ENCODE data around the gene PDZRN3.
"Not testable (repeated sequence)": the region's sequence is repeated elsewhere in the genome, so short reads cannot be mapped to it uniquely, and the experiment has no call there.

Gene PDZRN3

DNA sequence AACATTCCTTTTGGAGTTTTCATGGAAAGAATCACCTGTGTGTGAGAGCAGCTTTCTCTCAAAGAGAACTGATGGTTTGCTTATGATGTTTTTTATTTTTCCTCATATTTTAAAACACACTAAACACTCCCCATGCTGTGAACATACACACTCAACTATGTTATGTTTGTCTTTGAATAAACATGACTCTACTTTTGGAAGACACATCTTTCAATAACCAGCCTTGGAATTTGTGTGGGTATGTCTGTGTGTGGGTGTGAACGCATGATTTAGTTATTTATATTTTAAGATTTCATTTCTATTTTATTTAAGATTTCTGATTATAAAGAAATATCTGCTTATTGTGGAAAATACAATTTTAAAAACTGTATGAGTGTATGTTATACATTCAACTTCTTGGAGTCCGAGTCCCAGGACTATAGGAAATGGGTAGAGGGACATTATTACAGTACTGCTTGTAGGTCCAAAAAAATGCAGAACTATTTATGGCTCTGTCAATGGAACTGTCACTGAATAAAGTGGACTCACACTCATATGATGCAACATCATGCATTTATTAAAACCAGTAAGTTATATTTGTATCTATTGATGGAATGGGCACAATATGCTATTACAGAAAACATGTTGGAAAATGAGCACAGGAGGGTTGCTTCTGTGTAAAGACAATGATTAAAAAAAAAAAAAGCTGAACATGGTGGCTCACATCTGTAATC, 43.5 kb downstream of the PDZRN3 start:
- Histone ChIP-seq H3K9me3 (ENCODE audit: control insufficient read depth, low read length) (no peaks in the 10 kb centered on the region), H3K36me3 (ENCODE audit: control insufficient read depth, insufficient read depth, low read length) (no peaks in the 10 kb centered on the region), H3K27me3 (ENCODE audit: control insufficient read depth, insufficient read depth, low read length) (no peaks in the 10 kb centered on the region), H3K9ac (ENCODE audit: low read length) (no peak overlapping the region), H3K4me1 (ENCODE audit: control insufficient read depth, insufficient read depth, low read length) (no peaks in the 10 kb centered on the region), H3K4me3 (ENCODE audit: low read length) (no peak overlapping the region)

DNA sequence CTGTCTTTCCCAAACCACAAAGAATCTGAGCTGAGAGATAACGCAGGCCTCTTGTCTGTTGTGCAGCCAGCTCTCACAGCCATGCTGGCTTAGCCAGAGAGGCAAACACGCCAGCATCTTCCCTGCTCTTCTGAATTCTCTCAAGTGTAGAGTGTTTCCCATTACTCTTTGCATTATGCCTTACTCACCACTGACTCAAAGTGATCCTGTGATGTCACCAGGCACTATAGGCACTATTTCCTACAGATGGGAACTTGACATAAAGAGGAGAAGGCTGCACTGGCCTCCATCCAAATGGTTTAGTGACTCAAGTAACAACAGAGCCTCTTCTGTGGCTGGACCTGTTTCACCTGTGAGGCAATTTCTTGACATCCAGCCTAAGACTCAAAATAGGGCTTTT, 44.4 kb downstream of the PDZRN3 start:
- H3K9ac ChIP-seq (ENCODE audit: low read length), result no peak overlapping the region
- H3K4me1 ChIP-seq (ENCODE audit: control insufficient read depth, insufficient read depth, low read length), result no peaks in the 10 kb centered on the region
- H3K36me3 ChIP-seq (ENCODE audit: control insufficient read depth, insufficient read depth, low read length), result no peaks in the 10 kb centered on the region
- H3K4me3 ChIP-seq (ENCODE audit: low read length), result no peak overlapping the region
- no peaks in the 10 kb centered on the region for H3K27me3 ChIP-seq (ENCODE audit: control insufficient read depth, insufficient read depth, low read length)
- no peaks in the 10 kb centered on the region for H3K9me3 ChIP-seq (ENCODE audit: control insufficient read depth, low read length)

DNA sequence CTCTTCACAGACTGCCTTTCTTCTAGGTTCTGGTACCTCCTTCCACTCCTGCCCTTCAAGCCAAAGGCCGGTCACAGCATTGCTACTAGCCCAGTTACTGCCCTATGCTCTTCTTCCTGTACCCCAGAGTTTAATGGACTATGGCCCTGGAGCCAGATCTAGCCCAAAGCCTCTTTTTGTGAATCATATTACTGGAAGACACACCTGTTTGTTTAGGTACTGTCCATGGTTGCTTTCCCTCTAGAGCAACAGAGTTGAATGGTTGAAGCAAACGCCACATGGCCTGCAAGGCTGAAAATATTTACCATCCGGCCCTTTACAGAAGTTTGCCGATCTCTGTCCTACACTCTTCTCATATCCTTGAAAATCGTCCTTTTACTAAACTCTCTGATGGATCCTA, 47.0 kb downstream of the PDZRN3 start:
- H3K4me3 ChIP-seq (ENCODE audit: low read length), result no peak overlapping the region
- no peak overlapping the region for H3K9ac ChIP-seq (ENCODE audit: low read length)
- no peaks in the 10 kb centered on the region for H3K9me3 ChIP-seq (ENCODE audit: control insufficient read depth, low read length)
- no peaks in the 10 kb centered on the region for H3K27me3 ChIP-seq (ENCODE audit: control insufficient read depth, insufficient read depth, low read length)
- no peaks in the 10 kb centered on the region for H3K4me1 ChIP-seq (ENCODE audit: control insufficient read depth, insufficient read depth, low read length)
- H3K36me3 ChIP-seq (ENCODE audit: control insufficient read depth, insufficient read depth, low read length), result no peaks in the 10 kb centered on the region

DNA sequence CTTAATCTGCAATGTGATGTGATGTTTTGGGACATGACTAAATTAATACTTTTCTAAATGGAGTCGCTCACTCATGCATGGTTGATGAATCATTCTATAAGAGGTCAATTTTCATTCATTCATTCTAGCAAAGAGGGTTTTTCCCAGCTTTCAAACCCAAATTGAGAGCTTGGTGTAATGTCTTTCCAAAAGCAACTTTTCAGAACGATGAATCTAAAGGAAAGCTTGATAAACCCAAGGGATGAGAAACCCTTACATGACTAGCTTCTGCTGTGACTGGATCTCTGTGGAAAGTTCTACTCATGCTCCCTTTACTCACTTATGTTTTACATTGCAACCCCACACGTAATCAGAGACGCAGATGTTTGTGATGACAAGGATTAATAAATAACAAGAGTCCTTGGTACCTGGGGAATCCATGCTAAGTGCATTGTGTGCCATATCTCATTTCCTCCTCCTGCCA, 47.7 kb downstream of the PDZRN3 start:
- H3K27me3 ChIP-seq (ENCODE audit: control insufficient read depth, insufficient read depth, low read length), result no peaks in the 10 kb centered on the region
- no peak overlapping the region for H3K4me3 ChIP-seq (ENCODE audit: low read length)
- H3K4me1 ChIP-seq (ENCODE audit: control insufficient read depth, insufficient read depth, low read length), result no peaks in the 10 kb centered on the region
- no peaks in the 10 kb centered on the region for H3K9me3 ChIP-seq (ENCODE audit: control insufficient read depth, low read length)
- no peak overlapping the region for H3K9ac ChIP-seq (ENCODE audit: low read length)
- H3K36me3 ChIP-seq (ENCODE audit: control insufficient read depth, insufficient read depth, low read length), result no peaks in the 10 kb centered on the region

DNA sequence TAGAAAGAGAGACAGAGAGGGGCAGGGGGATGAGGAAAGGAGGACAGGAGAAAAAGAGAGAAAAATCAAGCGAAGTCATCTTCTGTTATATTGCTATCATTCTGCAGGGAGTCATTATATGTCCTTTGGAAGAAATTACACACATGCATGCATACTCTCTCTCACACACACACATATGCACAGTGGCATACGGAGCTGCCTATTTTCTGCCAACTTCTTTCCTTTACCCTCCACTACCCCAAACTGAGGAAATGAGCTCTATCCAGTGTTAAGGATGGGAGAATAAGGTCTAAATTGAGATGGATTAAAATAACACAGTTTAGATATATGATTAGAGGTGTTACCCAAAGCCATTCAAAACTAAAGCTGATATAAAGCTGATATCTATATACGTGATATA, 48.8 kb downstream of the PDZRN3 start:
- H3K4me1 ChIP-seq (ENCODE audit: control insufficient read depth, insufficient read depth, low read length), result no peaks in the 10 kb centered on the region

DNA sequence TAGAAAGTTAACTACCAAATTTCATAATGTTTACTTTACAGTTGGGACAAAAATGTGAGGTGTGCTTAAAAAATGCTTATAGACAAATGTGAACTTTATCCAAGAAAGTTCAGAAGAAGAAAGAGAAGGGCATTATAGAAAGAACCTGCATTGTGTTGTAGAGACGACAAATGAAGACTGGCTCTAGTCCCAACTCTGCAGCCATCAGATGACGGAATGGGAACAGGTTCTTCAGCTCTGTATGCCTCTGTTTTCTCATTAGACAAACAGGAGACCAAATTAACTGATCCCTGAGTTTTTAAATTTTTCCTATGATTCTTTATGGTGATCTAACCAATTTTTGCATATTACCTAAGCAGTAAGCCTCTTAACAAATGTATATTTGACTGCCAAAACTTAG, 49.2 kb downstream of the PDZRN3 start:
- Histone ChIP-seq H3K4me1 (ENCODE audit: control insufficient read depth, insufficient read depth, low read length) (no peaks in the 10 kb centered on the region), H3K9me3 (ENCODE audit: control insufficient read depth, low read length) (no peaks in the 10 kb centered on the region), H3K27me3 (ENCODE audit: control insufficient read depth, insufficient read depth, low read length) (no peaks in the 10 kb centered on the region), H3K9ac (ENCODE audit: low read length) (no peak overlapping the region), H3K36me3 (ENCODE audit: control insufficient read depth, insufficient read depth, low read length) (no peaks in the 10 kb centered on the region), H3K4me3 (ENCODE audit: low read length) (no peak overlapping the region)

More for the DNA sequence above, 48.8 kb downstream of the PDZRN3 start:
- H3K36me3 ChIP-seq (ENCODE audit: control insufficient read depth, insufficient read depth, low read length), result no peaks in the 10 kb centered on the region
- no peaks in the 10 kb centered on the region for H3K27me3 ChIP-seq (ENCODE audit: control insufficient read depth, insufficient read depth, low read length)
- H3K4me3 ChIP-seq (ENCODE audit: low read length), result no peak overlapping the region
- no peak overlapping the region for H3K9ac ChIP-seq (ENCODE audit: low read length)
- no peaks in the 10 kb centered on the region for H3K9me3 ChIP-seq (ENCODE audit: control insufficient read depth, low read length)

DNA sequence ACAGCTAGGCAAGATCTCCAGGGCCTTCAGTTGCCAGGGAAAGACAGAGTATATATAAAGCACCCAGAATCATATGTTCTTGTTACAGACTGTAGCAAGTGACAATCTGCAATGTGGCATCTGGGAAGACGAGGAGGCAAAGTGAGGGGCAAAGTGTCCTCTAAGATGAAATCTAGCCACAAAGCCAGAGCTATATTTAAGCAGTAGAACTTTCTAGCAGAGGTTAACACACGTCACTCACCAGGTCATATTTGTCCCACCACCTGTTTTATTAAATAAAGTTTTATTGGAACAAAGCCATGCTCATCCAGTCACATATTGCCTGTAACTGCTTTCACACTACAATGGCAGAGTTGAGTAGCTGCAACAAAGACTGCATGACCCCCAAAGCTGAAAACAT, 51.5 kb downstream of the PDZRN3 start:
- H3K4me3 ChIP-seq (ENCODE audit: low read length), result no peak overlapping the region
- H3K27me3 ChIP-seq (ENCODE audit: control insufficient read depth, insufficient read depth, low read length), result no peaks in the 10 kb centered on the region
- H3K9ac ChIP-seq (ENCODE audit: low read length), result no peak overlapping the region
- no peaks in the 10 kb centered on the region for H3K4me1 ChIP-seq (ENCODE audit: control insufficient read depth, insufficient read depth, low read length)
- no peaks in the 10 kb centered on the region for H3K9me3 ChIP-seq (ENCODE audit: control insufficient read depth, low read length)
- H3K36me3 ChIP-seq (ENCODE audit: control insufficient read depth, insufficient read depth, low read length), result no peaks in the 10 kb centered on the region

DNA sequence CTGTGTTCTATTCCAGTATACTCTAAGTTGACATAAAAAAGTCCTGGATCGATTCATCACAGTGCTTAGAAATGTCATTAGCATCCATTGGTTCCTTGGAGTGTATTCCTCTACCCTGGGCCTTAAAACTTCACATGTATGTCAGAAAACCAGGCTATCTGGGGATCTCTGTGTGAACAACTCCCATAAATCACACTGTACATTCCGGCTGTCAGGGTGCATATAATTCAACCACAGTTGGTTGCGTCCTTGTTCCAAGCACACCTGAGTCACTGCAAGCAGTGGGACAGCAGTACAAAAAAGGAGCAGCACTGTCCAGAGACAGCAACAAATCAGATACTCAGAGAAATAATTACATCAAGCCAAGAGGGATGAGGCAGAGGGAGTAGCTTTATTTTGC, 52.4 kb downstream of the PDZRN3 start:
- Histone ChIP-seq H3K9me3 (ENCODE audit: control insufficient read depth, low read length) (no peaks in the 10 kb centered on the region), H3K27me3 (ENCODE audit: control insufficient read depth, insufficient read depth, low read length) (no peaks in the 10 kb centered on the region), H3K36me3 (ENCODE audit: control insufficient read depth, insufficient read depth, low read length) (no peaks in the 10 kb centered on the region), H3K4me3 (ENCODE audit: low read length) (no peak overlapping the region), H3K9ac (ENCODE audit: low read length) (no peak overlapping the region), H3K4me1 (ENCODE audit: control insufficient read depth, insufficient read depth, low read length) (no peaks in the 10 kb centered on the region)

DNA sequence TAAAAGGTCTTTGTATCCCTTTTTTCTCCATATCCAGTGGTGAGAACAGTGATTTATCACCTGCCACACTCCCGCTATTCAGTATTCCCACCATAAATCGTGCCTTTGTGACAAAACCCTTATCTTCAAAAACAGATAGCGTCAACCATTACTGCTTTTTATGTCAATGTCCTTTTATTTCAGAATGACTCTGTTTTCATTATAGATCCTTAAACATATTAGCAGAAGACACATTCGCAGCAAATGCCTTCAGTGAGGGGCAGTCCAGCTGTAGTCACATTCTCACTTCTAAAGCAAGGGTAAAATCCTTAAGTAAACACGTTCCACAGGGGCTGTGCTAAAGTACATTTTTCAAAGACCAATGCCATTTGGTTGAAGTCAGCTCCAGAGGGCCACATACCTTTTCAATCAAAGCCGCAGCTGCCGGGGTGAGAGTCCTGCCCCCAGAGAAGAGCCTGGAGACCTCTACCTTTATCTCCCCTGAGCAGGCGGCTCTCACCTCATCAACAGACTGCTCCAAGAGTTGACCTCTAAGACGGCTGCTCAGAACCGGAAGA, 53.4 kb downstream of the PDZRN3 start:
- no peak overlapping the region for H3K9ac ChIP-seq (ENCODE audit: low read length)
- H3K4me1 ChIP-seq (ENCODE audit: control insufficient read depth, insufficient read depth, low read length), result no peaks in the 10 kb centered on the region
- no peaks in the 10 kb centered on the region for H3K36me3 ChIP-seq (ENCODE audit: control insufficient read depth, insufficient read depth, low read length)
- no peaks in the 10 kb centered on the region for H3K9me3 ChIP-seq (ENCODE audit: control insufficient read depth, low read length)
- no peak overlapping the region for H3K4me3 ChIP-seq (ENCODE audit: low read length)
- no peaks in the 10 kb centered on the region for H3K27me3 ChIP-seq (ENCODE audit: control insufficient read depth, insufficient read depth, low read length)

DNA sequence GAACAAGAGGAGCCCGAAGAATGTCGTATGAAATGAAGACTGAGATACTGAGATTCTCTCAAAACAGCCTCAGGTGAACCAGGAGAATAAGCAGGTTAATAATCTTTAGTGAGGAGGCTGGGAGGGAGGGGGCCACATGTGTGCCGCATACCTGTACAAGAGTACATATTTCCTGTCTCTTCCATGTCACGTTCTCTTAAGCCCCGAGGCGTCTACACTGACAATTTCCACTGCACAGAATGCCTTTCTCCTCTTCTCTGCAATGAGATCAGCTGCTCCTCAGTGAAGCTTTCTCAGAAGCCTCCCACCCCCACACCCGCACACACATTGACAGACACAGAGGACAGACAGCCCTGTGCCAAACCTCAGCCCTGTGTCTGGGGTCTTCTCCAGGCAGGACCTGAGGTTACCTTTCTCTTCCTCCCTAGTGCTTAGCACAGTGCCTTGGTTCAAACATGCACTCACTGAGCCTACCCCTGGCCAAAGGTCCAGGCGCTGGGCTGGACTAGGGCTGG, 55.4 kb downstream of the PDZRN3 start:
- Histone ChIP-seq H3K27me3 (ENCODE audit: control insufficient read depth, insufficient read depth, low read length) (no peaks in the 10 kb centered on the region), H3K9me3 (ENCODE audit: control insufficient read depth, low read length) (no peaks in the 10 kb centered on the region), H3K4me3 (ENCODE audit: low read length) (no peak overlapping the region), H3K36me3 (ENCODE audit: control insufficient read depth, insufficient read depth, low read length) (no peaks in the 10 kb centered on the region), H3K4me1 (ENCODE audit: control insufficient read depth, insufficient read depth, low read length) (no peaks in the 10 kb centered on the region), H3K9ac (ENCODE audit: low read length) (no peak overlapping the region)

DNA sequence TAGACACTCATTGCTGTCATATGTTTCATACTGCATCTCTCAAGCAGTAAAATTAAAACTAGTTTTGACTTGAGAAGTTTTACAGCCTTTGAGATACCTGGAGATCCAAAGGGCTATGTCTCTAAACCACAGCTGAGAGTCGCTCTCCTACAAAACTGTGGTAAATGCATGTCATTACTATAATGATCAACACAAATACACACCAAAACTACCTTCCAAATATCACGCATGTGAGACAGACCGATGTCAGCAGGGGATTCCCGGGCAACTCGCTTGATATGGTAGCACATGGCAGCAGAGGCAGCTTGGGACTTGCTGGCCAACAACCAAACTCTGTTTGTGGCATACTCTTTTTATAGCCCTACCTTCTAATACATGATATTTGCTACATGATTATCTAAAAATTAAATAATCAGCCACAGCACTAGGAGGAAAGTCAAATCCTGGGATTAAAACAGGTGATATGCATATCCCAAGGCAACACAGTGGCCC, 56.3 kb downstream of the PDZRN3 start:
- Histone ChIP-seq H3K4me1 (ENCODE audit: control insufficient read depth, insufficient read depth, low read length) (no peaks in the 10 kb centered on the region), H3K27me3 (ENCODE audit: control insufficient read depth, insufficient read depth, low read length) (no peaks in the 10 kb centered on the region), H3K9ac (ENCODE audit: low read length) (no peak overlapping the region), H3K9me3 (ENCODE audit: control insufficient read depth, low read length) (no peaks in the 10 kb centered on the region), H3K36me3 (ENCODE audit: control insufficient read depth, insufficient read depth, low read length) (no peaks in the 10 kb centered on the region), H3K4me3 (ENCODE audit: low read length) (no peak overlapping the region)

DNA sequence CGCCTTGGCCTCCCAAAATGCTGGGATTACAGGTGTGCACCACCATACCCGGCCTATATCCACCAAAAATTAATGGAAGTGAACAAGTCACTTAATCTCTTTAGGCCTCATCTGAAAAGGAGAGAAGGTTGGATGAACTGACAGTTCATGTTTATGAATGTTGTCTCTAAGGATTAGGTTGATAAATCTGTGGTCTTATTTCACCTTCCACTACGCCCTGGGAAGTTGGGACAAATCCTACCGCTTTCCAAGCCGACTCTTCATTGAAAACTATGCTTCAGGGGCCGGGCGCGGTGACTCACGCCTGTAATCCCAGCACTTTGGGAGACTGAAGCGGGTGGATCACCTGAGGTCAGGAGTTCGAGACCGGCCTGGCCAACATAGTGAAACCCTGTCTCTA, 59.4 kb downstream of the PDZRN3 start:
- H3K36me3 ChIP-seq (ENCODE audit: control insufficient read depth, insufficient read depth, low read length), result not testable (repeated sequence)

More for the DNA sequence above, 59.4 kb downstream of the PDZRN3 start:
- H3K9ac ChIP-seq (ENCODE audit: low read length); H3K4me1 ChIP-seq (ENCODE audit: control insufficient read depth, insufficient read depth, low read length); H3K9me3 ChIP-seq (ENCODE audit: control insufficient read depth, low read length); H3K27me3 ChIP-seq (ENCODE audit: control insufficient read depth, insufficient read depth, low read length); H3K4me3 ChIP-seq (ENCODE audit: low read length): not testable (repeated sequence)

Data from mucosa of stomach (tissue), 1 donor.